HG03432 (cell line): ENCODE results near the gene RNF224.
A peak's percentile ranks its signal among the peaks of the same experiment; 100 is the strongest.

Experiments
- ATAC-seq: cut with Tn5 transposase; IDR thresholded peaks from one replicate; pipeline ENCODE4 v1.9.1; 2021; ENCODE audit warnings: mild to moderate bottlenecking, moderate library complexity; ENCODE audit not compliant: unreplicated experiment

RNF224 gene

GRCh38 chr9:137213160-137214060, 13.9 kb upstream of the RNF224 start:
- ATAC-seq: no peak

DNA sequence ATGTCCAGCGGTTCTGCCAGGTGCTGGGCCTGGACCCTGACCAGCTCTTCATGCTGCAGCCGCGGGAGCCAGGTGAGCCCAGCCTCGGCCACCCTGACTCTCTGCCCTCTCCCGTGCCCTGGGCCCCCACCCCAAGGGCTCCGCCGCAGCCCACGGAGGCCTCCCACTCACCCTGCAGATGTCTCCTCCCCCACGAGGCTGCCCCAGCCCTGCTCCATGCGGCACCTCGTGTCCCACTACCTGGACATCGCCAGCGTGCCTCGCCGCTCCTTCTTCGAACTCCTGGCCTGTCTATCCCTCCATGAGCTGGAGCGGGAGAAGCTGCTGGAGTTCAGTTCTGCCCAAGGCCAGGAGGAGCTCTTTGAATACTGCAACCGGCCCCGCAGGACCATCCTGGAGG, 12.7 kb upstream of the RNF224 start:
- no peak for ATAC-seq

DNA sequence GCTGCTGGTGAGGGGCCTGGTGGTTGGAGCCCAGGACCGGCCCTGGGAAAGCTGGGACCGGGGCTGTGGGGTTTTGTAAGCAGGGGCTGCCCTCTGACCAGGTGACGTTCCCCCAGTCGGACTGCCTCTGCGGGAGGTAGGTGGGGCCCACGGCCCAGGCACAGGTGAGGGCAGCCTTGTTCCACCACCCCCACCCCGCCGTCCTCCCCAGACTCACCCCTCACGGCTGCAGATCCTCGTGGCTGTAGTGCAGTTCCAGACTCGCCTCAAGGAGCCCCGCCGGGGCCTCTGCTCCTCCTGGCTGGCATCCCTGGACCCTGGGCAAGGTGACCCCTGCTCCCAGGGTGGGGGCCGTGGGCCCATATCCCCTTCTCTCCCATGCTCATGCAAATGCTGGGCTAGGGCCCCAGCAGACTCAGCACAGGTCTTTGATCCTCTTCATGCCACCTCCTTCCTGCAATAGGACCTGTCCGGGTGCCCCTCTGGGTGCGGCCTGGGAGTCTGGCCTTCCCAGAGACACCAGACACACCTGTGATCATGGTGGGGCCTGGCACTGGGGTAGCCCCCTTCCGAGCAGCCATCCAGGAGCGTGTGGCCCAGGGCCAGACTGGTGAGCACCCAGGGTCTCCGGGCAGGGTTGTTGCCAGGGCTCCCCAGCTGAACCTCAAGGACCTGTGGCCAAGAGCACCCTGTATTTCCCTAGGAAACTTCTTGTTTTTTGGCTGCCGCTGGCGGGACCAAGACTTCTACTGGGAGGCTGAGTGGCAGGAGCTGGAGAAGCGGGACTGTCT, 11.9 kb upstream of the RNF224 start:
- ATAC-seq: no peak

- ATAC-seq: no peak
Measured at GRCh38 chr9:137216188-137216965, 10.9 kb upstream of the RNF224 start.

DNA sequence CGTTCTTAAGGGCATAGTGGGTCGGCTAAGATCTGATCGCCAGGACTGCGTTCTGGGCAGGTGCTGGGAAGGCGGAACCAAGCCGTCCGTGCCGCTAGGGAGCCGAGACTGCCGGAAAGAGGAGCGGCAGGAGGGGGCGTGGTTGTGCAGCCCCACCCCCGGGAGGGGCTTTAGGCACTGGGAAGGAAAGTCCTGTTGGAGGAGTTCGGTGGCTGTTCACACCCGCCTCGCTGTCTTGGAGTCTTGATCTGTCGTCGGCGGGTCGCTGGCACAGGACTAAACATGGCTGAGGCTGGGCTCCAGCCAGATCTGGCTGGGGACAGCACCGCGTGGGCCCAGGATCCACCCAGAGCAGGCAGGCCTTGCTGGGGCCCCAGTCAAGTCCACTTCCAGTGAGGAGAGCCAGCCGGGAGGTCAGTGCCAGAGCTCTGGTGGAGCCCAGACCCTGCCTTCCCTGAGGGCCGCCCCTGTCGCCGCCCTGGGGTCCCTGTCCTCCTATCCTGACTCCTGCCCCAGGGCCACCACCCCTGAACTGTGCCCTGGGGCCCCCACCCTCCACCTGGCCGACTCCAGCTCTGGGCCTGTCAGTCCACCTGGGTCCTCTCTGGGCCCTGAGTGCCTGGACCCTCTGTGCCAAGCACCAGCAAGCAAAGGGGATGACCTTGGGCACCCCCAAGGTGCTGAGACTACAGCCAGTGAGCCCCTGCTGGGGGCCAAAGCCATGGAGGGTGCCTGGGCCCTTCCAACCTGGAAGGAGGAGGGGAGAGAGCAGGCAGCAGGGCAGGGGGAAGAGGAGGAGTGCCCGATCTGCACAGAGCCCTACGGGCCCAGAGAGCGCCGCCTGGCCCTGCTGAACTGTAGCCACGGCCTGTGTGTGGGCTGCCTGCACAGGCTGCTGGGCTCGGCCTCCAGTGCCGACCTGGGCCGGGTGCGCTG, 9.8 kb upstream of the RNF224 start:
- ATAC-seq: no peak

GRCh38 chr9:137218212-137218753, 9.0 kb upstream of the RNF224 start:
- no peak for ATAC-seq

DNA sequence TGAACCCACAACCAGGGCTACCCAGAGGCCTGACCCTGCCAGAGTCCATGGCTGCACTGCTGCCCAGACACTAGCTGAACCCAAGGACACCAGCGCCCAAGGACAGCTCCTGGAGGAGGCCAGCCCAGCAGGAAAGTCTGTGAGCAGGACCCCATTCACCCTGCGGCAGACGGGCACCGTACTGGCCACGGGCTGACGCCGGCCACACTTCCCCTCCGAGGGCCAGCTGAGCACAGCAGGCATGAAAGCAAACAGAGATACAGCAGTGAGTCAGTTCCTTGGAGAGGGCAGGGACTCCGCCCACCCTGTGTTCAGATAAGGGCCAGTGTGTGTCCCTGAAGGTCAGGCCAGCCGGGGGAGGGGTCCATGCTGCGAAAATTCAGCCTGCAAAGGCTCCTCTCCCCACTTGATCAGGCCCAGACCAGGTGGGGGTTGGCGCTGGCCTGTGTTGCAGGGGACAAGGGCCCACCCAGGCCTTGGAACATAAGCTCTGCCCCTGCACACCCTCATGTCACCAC, 8.5 kb upstream of the RNF224 start:
- ATAC-seq: no peak

GRCh38 chr9:137219757-137220316, 7.5 kb upstream of the RNF224 start:
- no peak for ATAC-seq

DNA sequence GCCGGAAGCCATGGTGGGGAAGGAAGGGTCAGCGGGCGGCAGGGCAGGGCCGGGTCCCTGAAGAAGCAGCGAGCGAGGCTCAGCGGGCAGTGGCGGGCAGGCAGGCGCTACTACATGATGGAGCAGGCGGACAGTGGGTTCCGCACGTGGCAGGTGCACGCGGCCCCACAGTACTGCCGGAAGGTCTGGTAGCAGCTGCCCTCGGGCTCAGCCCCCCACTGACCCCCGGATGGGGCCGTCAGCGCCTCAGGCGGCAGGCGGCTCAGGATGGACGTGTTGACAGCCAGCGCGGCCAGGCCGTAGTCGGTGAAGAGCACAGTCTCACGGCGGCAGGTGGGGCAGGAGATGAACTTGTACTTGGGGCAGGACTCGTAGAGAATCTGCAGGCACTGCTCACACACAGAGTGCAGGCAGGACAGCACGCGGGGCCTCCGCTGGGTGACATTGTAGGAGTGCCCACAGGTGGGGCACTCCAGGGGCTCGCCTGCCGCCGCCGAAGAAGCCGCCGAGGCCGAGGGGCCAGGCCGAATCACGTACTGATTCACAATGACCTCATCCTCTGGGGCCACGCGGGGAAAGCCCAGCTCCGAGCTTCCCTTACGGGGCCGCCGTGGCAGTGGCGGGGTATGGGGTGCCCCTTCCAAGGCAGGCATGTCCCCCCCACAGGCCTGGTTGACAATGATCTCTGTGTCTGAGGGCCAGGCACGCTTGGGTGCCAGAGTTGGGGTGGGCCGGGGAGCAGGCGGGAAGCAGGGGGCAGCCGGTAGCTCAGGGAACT, 6.8 kb upstream of the RNF224 start:
- ATAC-seq: no peak

- no peak for ATAC-seq
Measured at GRCh38 chr9:137221095-137221505, 6.2 kb upstream of the RNF224 start.

GRCh38 chr9:137221506-137222111, 5.7 kb upstream of the RNF224 start:
- no peak for ATAC-seq

GRCh38 chr9:137222190-137223077, 4.9 kb upstream of the RNF224 start, which contains the start of gene RNF208:
RNF208 (minus strand) TSS chr9:137222240; CDS start chr9:137221212, 1,028 bp downstream.
- ATAC-seq: peak; percentile 3

GRCh38 chr9:137223078-137223970, 4.0 kb upstream of the RNF224 start:
- ATAC-seq: peak; percentile 66

- ATAC-seq: no peak
Measured at GRCh38 chr9:137224830-137225694, 2.2 kb upstream of the RNF224 start, which contains the start of gene CYSRT1. CYSRT1 (plus strand) TSS chr9:137225174; CDS start chr9:137225622, 448 bp downstream.
